Activated CD8-positive, alpha-beta memory T cell treated with anti-CD3 and anti-CD28 coated beads for 4 hours (primary cell): Measurements from ENCODE around the gene EFR3B.

Source experiments
- DNase-seq, 2 donors: peaks; one replicate each; pipeline ENCODE4 v3.0.0-alpha.2; 2020; ENCODE audit warnings: low read depth in 2 of 2

EFR3B gene

GRCh38 chr2:25178976-25179375, 137.1 kb downstream of the EFR3B start:
- no peak for DNase-seq

- no peak for DNase-seq
These were observed 142.4 kb downstream of the EFR3B start for GRCh38 chr2:25184254-25184653.

- no peak for DNase-seq
These were observed 146.0 kb downstream of the EFR3B start for GRCh38 chr2:25187729-25188350.

GRCh38 chr2:25188405-25188804, 146.5 kb downstream of the EFR3B start:
- DNase-seq: no peak

- DNase-seq: no peak
These were observed 148.7 kb downstream of the EFR3B start for GRCh38 chr2:25190536-25190935.

GRCh38 chr2:25194576-25195122, 152.8 kb downstream of the EFR3B start:
- DNase-seq: no peak

- no peak for DNase-seq
These were observed 155.7 kb downstream of the EFR3B start for GRCh38 chr2:25197336-25198208.

- no peak for DNase-seq
These were observed 156.3 kb downstream of the EFR3B start for GRCh38 chr2:25198209-25198525.

GRCh38 chr2:25198576-25198975, 156.7 kb downstream of the EFR3B start:
- no peak for DNase-seq

- no peak for DNase-seq
These were observed 159.4 kb downstream of the EFR3B start for GRCh38 chr2:25201265-25201664.

- DNase-seq: no peak
These were observed 159.9 kb downstream of the EFR3B start for GRCh38 chr2:25201794-25202193.

GRCh38 chr2:25202275-25202674, 160.4 kb downstream of the EFR3B start:
- no peak for DNase-seq

- no peak for DNase-seq
These were observed 162.4 kb downstream of the EFR3B start for GRCh38 chr2:25204190-25204838.

GRCh38 chr2:25207078-25207545, 165.2 kb downstream of the EFR3B start:
- no peak for DNase-seq
